Natural killer cell treated with Interleukin-12 subunit alpha and Interleukin-12 subunit beta and Interleukin-15 and Interleukin-18, amount 100 ng/mL, for 72 hours (primary cell): ENCODE measurements around the gene RC3H1. TPM values are rescaled to one million over a fixed set of nuclear protein-coding genes. Genes with fewer than 3 reads are reported as not detected.
"Not testable (repeated sequence)": the region's sequence is repeated elsewhere in the genome, so short reads cannot be mapped to it uniquely, and the experiment has no call there.

Experiments
- ATAC-seq, 2 donors: fragments of 150-1000 bp; cut with Tn5 transposase in 1 of 2; sonication (Bioruptor Pico), chemical (Tn5 transposase) in 1 of 2; 2 replicates each; pipeline ENCODE4 v1.10.0; 2021
- DNase-seq: peaks from one replicate; pipeline ENCODE4 v3.0.0; 2022; ENCODE audit warnings: low spot score
- H3K27ac Mint-ChIP-seq, 2 donors: 1 replicate in 1 of 2; 2 replicates in 1 of 2; pipeline ENCODE4 v1.8.0; 2022; ENCODE audit warnings: mixed read lengths in 2 of 2, mild to moderate bottlenecking in 1 of 2, moderate library complexity in 1 of 2
- H3K27me3 Mint-ChIP-seq, 2 donors: 1 replicate in 1 of 2; 2 replicates in 1 of 2; pipeline ENCODE4 v1.8.0; 2022; ENCODE audit warnings: mixed read lengths in 2 of 2
- H3K36me3 Mint-ChIP-seq: one replicate; pipeline ENCODE4 v1.8.0; 2022; ENCODE audit warnings: mixed read lengths
- H3K4me1 Mint-ChIP-seq, 2 donors: 1 replicate in 1 of 2; 2 replicates in 1 of 2; pipeline ENCODE4 v1.8.0; 2022; ENCODE audit warnings: low read depth in 2 of 2, mixed read lengths in 2 of 2, mild to moderate bottlenecking in 1 of 2
- H3K4me3 Mint-ChIP-seq: one replicate; pipeline ENCODE4 v1.8.0; 2022; ENCODE audit warnings: mixed read lengths
- H3K9me3 Mint-ChIP-seq: 2 replicates; pipeline ENCODE4 v1.8.0; 2022; ENCODE audit warnings: mixed read lengths
- total RNA-seq, 2 donors: library from RNA; stranded (reverse); gene quantifications; one replicate each; pipeline ENCODE4 v1.2.3, GENCODE V29; 2022

The RC3H1 gene
- total RNA-seq, result 10 to 100 TPM; 53.2 to 65.4 TPM

- peaks cover 33 to 37% of the 10 kb centered on the region in 2 donors for H3K4me1 Mint-ChIP-seq
- no peaks in the 10 kb centered on the region for H3K9me3 Mint-ChIP-seq
- DNase-seq, result peak; percentile 90
- peak within 1 kb of the TSS; percentile 94 for H3K4me3 Mint-ChIP-seq
- ATAC-seq, result peak; percentile 97 to 98
- H3K36me3 Mint-ChIP-seq, result peaks cover 8% of the 10 kb centered on the region
- H3K27ac Mint-ChIP-seq, result peak within 1 kb of the TSS; percentile 86 to 96
- no peaks in the 10 kb centered on the region for H3K27me3 Mint-ChIP-seq
Observed at GRCh38 chr1:174022080-174022975, at the start of gene RC3H1. Gene RC3H1, minus strand, starts transcription at chr1:174022357. Its CDS starts 29,372 bp downstream, at chr1:173992985.

GRCh38 chr1:174070614-174071013 lies 48.5 kb upstream of the RC3H1 start:
- ATAC-seq (no peak), DNase-seq (no peak)
- Mint-ChIP-seq H3K27ac (no peak overlapping the region), H3K4me1 (no peaks in the 10 kb centered on the region), H3K9me3 (no peaks in the 10 kb centered on the region), H3K4me3 (no peak overlapping the region), H3K27me3 (peaks cover 10 to 13% of the 10 kb centered on the region in 2 donors), H3K36me3 (no peaks in the 10 kb centered on the region)

- Mint-ChIP-seq H3K4me1 (no peaks in the 10 kb centered on the region), H3K27ac (no peak overlapping the region), H3K9me3 (no peaks in the 10 kb centered on the region), H3K36me3 (no peaks in the 10 kb centered on the region), H3K27me3 (peaks cover 15 to 18% of the 10 kb centered on the region in 2 donors), H3K4me3 (no peak overlapping the region)
- ATAC-seq (no peak), DNase-seq (no peak)
Observed at GRCh38 chr1:174068000-174068399, 45.8 kb upstream of the RC3H1 start.

GRCh38 chr1:174060090-174060489 lies 37.9 kb upstream of the RC3H1 start:
- no peak for DNase-seq
- Mint-ChIP-seq H3K4me3 (no peak overlapping the region), H3K27me3 (peaks cover 3 to 9% of the 10 kb centered on the region in 2 donors), H3K27ac (no peak overlapping the region), H3K36me3 (no peaks in the 10 kb centered on the region), H3K4me1 (no peaks in the 10 kb centered on the region), H3K9me3 (no peaks in the 10 kb centered on the region)
- ATAC-seq, result no peak

- H3K27ac Mint-ChIP-seq, result no peak overlapping the region
- no peaks in the 10 kb centered on the region for H3K9me3 Mint-ChIP-seq
- no peak for ATAC-seq
- no peaks in the 10 kb centered on the region for H3K36me3 Mint-ChIP-seq
- no peaks in the 10 kb centered on the region for H3K4me1 Mint-ChIP-seq
- H3K27me3 Mint-ChIP-seq, result peaks cover 2 to 7% of the 10 kb centered on the region in 2 donors
- no peak for DNase-seq
- H3K4me3 Mint-ChIP-seq, result no peak overlapping the region
Observed at GRCh38 chr1:174058624-174059023, 36.5 kb upstream of the RC3H1 start.

- DNase-seq, H3K4me1 Mint-ChIP-seq, H3K36me3 Mint-ChIP-seq, H3K27ac Mint-ChIP-seq, H3K27me3 Mint-ChIP-seq, H3K4me3 Mint-ChIP-seq, ATAC-seq, H3K9me3 Mint-ChIP-seq: not testable (repeated sequence)
Observed at GRCh38 chr1:174056609-174057008, 34.5 kb upstream of the RC3H1 start.

GRCh38 chr1:174055797-174056196 lies 33.6 kb upstream of the RC3H1 start:
- DNase-seq, H3K27ac Mint-ChIP-seq, H3K4me3 Mint-ChIP-seq, H3K4me1 Mint-ChIP-seq, H3K9me3 Mint-ChIP-seq, H3K36me3 Mint-ChIP-seq, ATAC-seq, H3K27me3 Mint-ChIP-seq: not testable (repeated sequence)

GRCh38 chr1:174053826-174054225 lies 31.7 kb upstream of the RC3H1 start:
- ATAC-seq, result no peak
- no peak overlapping the region for H3K4me3 Mint-ChIP-seq

GRCh38 chr1:174052621-174053020 lies 30.5 kb upstream of the RC3H1 start:
- Mint-ChIP-seq H3K4me1 (no peaks in the 10 kb centered on the region), H3K4me3 (no peak overlapping the region), H3K9me3 (no peaks in the 10 kb centered on the region), H3K27ac (no peak overlapping the region), H3K27me3 (peaks cover 0 to 2% of the 10 kb centered on the region in 2 donors), H3K36me3 (no peaks in the 10 kb centered on the region)
- DNase-seq (no peak), ATAC-seq (no peak)

More at GRCh38 chr1:174053826-174054225, 31.7 kb upstream of the RC3H1 start:
- no peak overlapping the region for H3K27ac Mint-ChIP-seq
- DNase-seq, result no peak
- H3K4me1 Mint-ChIP-seq, result no peaks in the 10 kb centered on the region
- H3K9me3 Mint-ChIP-seq, result no peaks in the 10 kb centered on the region
- H3K27me3 Mint-ChIP-seq, result peaks cover 0 to 2% of the 10 kb centered on the region in 2 donors
- no peaks in the 10 kb centered on the region for H3K36me3 Mint-ChIP-seq

GRCh38 chr1:174051956-174052355 lies 29.8 kb upstream of the RC3H1 start:
- Mint-ChIP-seq H3K27me3 (peaks cover 0 to 2% of the 10 kb centered on the region in 2 donors), H3K9me3 (no peaks in the 10 kb centered on the region), H3K4me1 (no peaks in the 10 kb centered on the region), H3K4me3 (no peak overlapping the region), H3K27ac (no peak overlapping the region), H3K36me3 (no peaks in the 10 kb centered on the region)
- ATAC-seq, result no peak
- no peak for DNase-seq

GRCh38 chr1:174049514-174049913 lies 27.4 kb upstream of the RC3H1 start:
- Mint-ChIP-seq H3K27me3 (peaks cover 0 to 2% of the 10 kb centered on the region in 2 donors), H3K4me1 (no peaks in the 10 kb centered on the region), H3K27ac (no peak overlapping the region), H3K36me3 (no peaks in the 10 kb centered on the region), H3K9me3 (no peaks in the 10 kb centered on the region), H3K4me3 (no peak overlapping the region)
- DNase-seq (no peak), ATAC-seq (no peak)

GRCh38 chr1:174044418-174045222 lies 22.5 kb upstream of the RC3H1 start:
- H3K36me3 Mint-ChIP-seq, result no peaks in the 10 kb centered on the region
- DNase-seq, result no peak
- H3K4me3 Mint-ChIP-seq, result no peak overlapping the region
- H3K27ac Mint-ChIP-seq, result no peak overlapping the region
- no peaks in the 10 kb centered on the region for H3K4me1 Mint-ChIP-seq
- ATAC-seq, result no peak
- no peaks in the 10 kb centered on the region for H3K9me3 Mint-ChIP-seq
- no peaks in the 10 kb centered on the region for H3K27me3 Mint-ChIP-seq

- H3K9me3 Mint-ChIP-seq, ATAC-seq, H3K36me3 Mint-ChIP-seq, H3K27me3 Mint-ChIP-seq, H3K4me3 Mint-ChIP-seq, H3K4me1 Mint-ChIP-seq, DNase-seq: not testable (repeated sequence)
- peak overlapping the region in 1 of 2 donors; percentile 74 for H3K27ac Mint-ChIP-seq
Observed at GRCh38 chr1:174042509-174042908, 20.4 kb upstream of the RC3H1 start.

- no peaks in the 10 kb centered on the region for H3K36me3 Mint-ChIP-seq
- no peak for DNase-seq
- H3K4me1 Mint-ChIP-seq, result no peaks in the 10 kb centered on the region
- no peak overlapping the region for H3K27ac Mint-ChIP-seq
- no peaks in the 10 kb centered on the region for H3K27me3 Mint-ChIP-seq
- no peaks in the 10 kb centered on the region for H3K9me3 Mint-ChIP-seq
- no peak for ATAC-seq
- no peak overlapping the region for H3K4me3 Mint-ChIP-seq
Observed at GRCh38 chr1:174041369-174041768, 19.2 kb upstream of the RC3H1 start.
